SK-N-MC (cell line): ENCODE data around the gene ADGRA1.

ENCODE experiments used
- EZH2 ChIP-seq: fragments of 200-600 bp; sonication (generic); IDR thresholded peaks from one replicate; pipeline ENCODE4 v1.6.1; 2017; ENCODE audit warnings: antibody characterized with exemption
- FOXP2 ChIP-seq: optimal IDR thresholded peaks from 2 replicates; pipeline ENCODE3; 2011; ENCODE audit warnings: mild to moderate bottlenecking, moderate library complexity; ENCODE audit not compliant: insufficient read depth; ENCODE audit errors: extremely low read length, control extremely low read depth
- POLR2AphosphoS5 ChIP-seq: IDR thresholded peaks from 2 replicates; pipeline ENCODE4 v1.6.1; 2012; ENCODE audit warnings: mild to moderate bottlenecking, low read depth, low read length, borderline replicate concordance

DNA sequence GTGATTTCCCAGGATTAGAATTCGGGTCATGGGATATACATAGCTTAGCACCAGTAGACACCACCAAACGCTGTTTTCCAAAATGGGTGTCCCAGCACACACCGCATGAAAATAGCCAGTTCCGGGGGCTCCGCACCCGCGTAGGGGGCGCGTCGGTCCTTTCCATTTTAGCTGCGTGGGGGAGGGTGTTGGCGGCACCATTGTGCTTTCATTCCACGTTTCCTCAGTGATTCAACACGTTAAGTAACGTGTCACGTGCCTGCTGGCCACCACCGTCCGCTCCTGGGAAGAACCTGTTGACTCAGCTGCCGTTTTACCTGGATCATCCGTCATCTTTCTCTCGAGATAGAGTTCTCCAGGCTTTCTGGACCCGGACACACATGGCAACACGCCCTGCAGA lies 25.6 kb upstream of the ADGRA1 start:
- no peak for TF ChIP-seq EZH2
- no peak for TF ChIP-seq FOXP2
- TF ChIP-seq POLR2AphosphoS5: no peak
